Thymus (tissue), 11 donors: ENCODE results near the gene UBE4B. TPM values are rescaled to one million over a fixed set of nuclear protein-coding genes. Genes with fewer than 3 reads are reported as not detected.

Experiments
- DNase-seq, 9 donors: peaks; one replicate each; pipeline ENCODE4 v3.0.0-alpha.2; 2013; ENCODE audit warnings: low spot score in 9 of 9, low read depth in 6 of 9, missing footprints in 1 of 9
- H3K27ac ChIP-seq, 2 donors: one replicate each; pipeline ENCODE4 v1.5.1; 2013; ENCODE audit warnings: control low read depth in 1 of 2, low read depth in 1 of 2, low read length in 1 of 2, mild to moderate bottlenecking in 1 of 2, moderate library complexity in 1 of 2
- H3K27me3 ChIP-seq, 2 donors: one replicate each; pipeline ENCODE4 v1.5.1; 2013; ENCODE audit warnings: low read length in 1 of 2; ENCODE audit not compliant: control insufficient read depth in 2 of 2, insufficient read depth in 1 of 2
- H3K36me3 ChIP-seq, 2 donors: one replicate each; pipeline ENCODE4 v1.5.1; 2013; ENCODE audit warnings: low read length in 1 of 2, mild to moderate bottlenecking in 1 of 2, moderate library complexity in 1 of 2; ENCODE audit not compliant: control insufficient read depth in 2 of 2, insufficient read depth in 2 of 2
- H3K4me1 ChIP-seq, 2 donors: one replicate each; pipeline ENCODE4 v1.5.1; 2013; ENCODE audit warnings: low read length in 2 of 2; ENCODE audit not compliant: control insufficient read depth in 2 of 2, insufficient read depth in 2 of 2
- H3K4me3 ChIP-seq, 2 donors: one replicate each; pipeline ENCODE4 v1.5.1; 2013; ENCODE audit warnings: low read length in 2 of 2, control low read depth in 1 of 2, mild to moderate bottlenecking in 1 of 2
- H3K9me3 ChIP-seq, 2 donors: one replicate each; pipeline ENCODE4 v1.5.1; 2013; ENCODE audit warnings: low read length in 1 of 2, mild to moderate bottlenecking in 1 of 2; ENCODE audit not compliant: control insufficient read depth in 2 of 2, insufficient read depth in 1 of 2
- WGBS: extraction: QIAGEN DNeasy Blood & Tissue Kit; methylation state at CpG from one replicate; pipeline ENCODE4 v1.1.7; 2013; 5-methylcytosine and 5-hydroxymethylcytosine counted together
- polyA plus RNA-seq: library from polyadenylated mRNA; stranded (reverse); fragments of 200-250 nt; gene quantifications from one replicate; pipeline ENCODE4 v1.2.3, GENCODE V29; 2013
- total RNA-seq: library from RNA; stranded (reverse); fragments of 120-200 nt; gene quantifications from one replicate; pipeline ENCODE4 v1.2.4, GENCODE V29; 2013
- donor health status: healthy.

Gene UBE4B
- total and polyA plus RNA-seq, 2 donors = 16.3 to 20.5 TPM

GRCh38 chr1:10084045-10084444 is 51.3 kb downstream of the UBE4B start:
- Histone ChIP-seq H3K27me3 (no peaks in the 10 kb centered on the region), H3K36me3 (peaks cover 5 to 7% of the 10 kb centered on the region in 2 donors), H3K4me1 (no peaks in the 10 kb centered on the region), H3K27ac (no peak overlapping the region), H3K9me3 (no peaks in the 10 kb centered on the region), H3K4me3 (no peak overlapping the region)
- DNase-seq = no peak
- WGBS = 98% methylated on average over 3 of the region's 3 CpGs

DNA sequence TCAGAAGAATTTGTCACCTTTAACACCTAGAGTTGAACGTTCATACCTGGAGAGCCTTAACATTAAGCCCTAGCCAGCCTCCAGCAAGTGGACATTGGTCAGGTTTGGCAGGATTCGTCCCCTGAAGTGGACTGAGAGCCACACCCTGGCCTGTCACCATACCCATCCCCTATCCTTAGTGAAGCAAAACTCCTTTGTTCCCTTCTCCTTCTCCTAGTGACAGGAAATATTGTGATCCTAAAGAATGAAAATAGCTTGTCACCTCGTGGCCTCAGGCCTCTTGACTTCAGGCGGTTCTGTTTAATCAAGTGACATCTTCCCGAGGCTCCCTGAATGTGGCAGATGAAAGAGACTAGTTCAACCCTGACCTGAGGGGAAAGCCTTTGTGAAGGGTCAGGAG is 52.3 kb downstream of the UBE4B start:
- Histone ChIP-seq H3K9me3 (no peaks in the 10 kb centered on the region), H3K27me3 (no peaks in the 10 kb centered on the region), H3K27ac (no peak overlapping the region), H3K4me1 (no peaks in the 10 kb centered on the region), H3K4me3 (no peak overlapping the region), H3K36me3 (peaks cover 3 to 5% of the 10 kb centered on the region in 2 donors)
- WGBS = 97% methylated on average over 5 of the region's 5 CpGs
- no peak for DNase-seq

DNA sequence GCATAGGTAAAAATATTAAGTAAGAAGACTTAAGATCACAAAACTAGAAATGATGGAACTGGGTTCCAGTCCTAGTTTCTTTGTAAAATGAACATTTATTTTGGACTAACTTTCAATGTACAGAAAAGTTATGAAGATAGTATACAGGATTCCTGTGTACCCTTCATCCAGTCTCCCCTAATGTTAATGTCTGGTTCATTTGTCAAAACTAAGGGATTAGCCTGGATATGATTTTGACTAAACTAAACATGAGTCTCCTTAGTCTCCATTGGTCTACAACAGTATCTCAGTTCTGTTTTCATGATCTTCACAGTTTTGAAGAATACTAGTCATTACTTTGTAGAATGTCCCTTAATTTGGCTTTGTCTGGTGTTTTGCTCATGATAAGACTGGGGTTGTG is 54.5 kb downstream of the UBE4B start:
- Histone ChIP-seq H3K36me3 (peaks cover 1 to 3% of the 10 kb centered on the region in 2 donors), H3K4me1 (no peaks in the 10 kb centered on the region), H3K27me3 (no peaks in the 10 kb centered on the region), H3K27ac (no peak overlapping the region), H3K9me3 (no peaks in the 10 kb centered on the region), H3K4me3 (no peak overlapping the region)
- DNase-seq = no peak

DNA sequence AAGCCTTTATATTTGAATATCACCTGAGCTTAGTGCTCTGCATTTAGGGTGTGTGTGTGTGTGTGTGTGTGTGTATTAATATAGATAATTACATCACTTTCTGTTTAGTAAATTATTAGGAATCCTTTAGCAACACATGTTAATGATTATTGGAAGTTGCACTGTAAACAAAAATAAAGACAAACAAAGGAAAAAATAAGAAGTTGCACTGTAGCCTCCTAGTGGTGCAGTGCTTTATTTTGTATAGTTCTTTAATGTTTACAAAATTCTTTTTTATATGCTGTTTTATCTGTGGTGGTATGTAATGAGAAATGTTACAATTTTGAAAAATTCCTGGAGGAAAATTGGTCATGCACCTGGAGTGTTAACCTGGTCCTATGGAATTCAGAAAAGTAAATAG is 69.2 kb downstream of the UBE4B start:
- H3K4me3 ChIP-seq = no peak overlapping the region
- peaks cover 0 to 5% of the 10 kb centered on the region in 2 donors for H3K4me1 ChIP-seq
- no peak overlapping the region for H3K27ac ChIP-seq
- no peak for DNase-seq
- no peaks in the 10 kb centered on the region for H3K27me3 ChIP-seq
- peaks cover 24 to 40% of the 10 kb centered on the region in 2 donors for H3K36me3 ChIP-seq
- no peaks in the 10 kb centered on the region for H3K9me3 ChIP-seq

- WGBS = 98% methylated on average over 5 of the region's 5 CpGs
- Histone ChIP-seq H3K27me3 (no peaks in the 10 kb centered on the region), H3K4me3 (no peak overlapping the region), H3K4me1 (peaks cover 0 to 5% of the 10 kb centered on the region in 2 donors), H3K36me3 (peaks cover 24 to 43% of the 10 kb centered on the region in 2 donors), H3K27ac (no peak overlapping the region), H3K9me3 (no peaks in the 10 kb centered on the region)
- no peak for DNase-seq
Observed at GRCh38 chr1:10103193-10103592, 70.4 kb downstream of the UBE4B start.

DNA sequence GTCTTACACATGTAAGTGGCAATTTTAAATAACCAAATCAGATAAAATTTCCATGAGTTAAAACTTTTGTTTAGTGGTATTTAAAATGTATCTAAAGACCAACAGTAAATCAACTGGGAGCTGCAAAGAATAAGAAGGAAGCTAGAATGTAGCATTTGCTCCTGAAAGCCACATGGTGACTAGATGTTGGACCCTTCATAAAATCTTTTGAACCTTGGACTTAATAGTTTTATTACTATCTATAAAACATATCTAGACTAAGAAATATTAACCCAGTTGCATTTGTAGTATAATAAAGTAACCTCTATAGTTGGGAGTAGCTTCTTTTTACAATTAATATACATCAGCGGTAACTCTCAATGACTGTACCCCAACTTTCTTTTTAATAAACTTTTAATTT is 72.1 kb downstream of the UBE4B start:
- 99% methylated on average over 1 of the region's 1 CpG for WGBS
- Histone ChIP-seq H3K4me1 (peaks cover 0 to 5% of the 10 kb centered on the region in 2 donors), H3K4me3 (no peak overlapping the region), H3K36me3 (peaks cover 27 to 49% of the 10 kb centered on the region in 2 donors), H3K27ac (no peak overlapping the region), H3K27me3 (no peaks in the 10 kb centered on the region), H3K9me3 (no peaks in the 10 kb centered on the region)
- no peak for DNase-seq

GRCh38 chr1:10105484-10105883 is 72.7 kb downstream of the UBE4B start:
- H3K27ac ChIP-seq = no peak overlapping the region
- DNase-seq = no peak
- H3K36me3 ChIP-seq = peaks cover 27 to 51% of the 10 kb centered on the region in 2 donors
- H3K4me1 ChIP-seq = peaks cover 0 to 5% of the 10 kb centered on the region in 2 donors
- 95% methylated on average over 4 of the region's 4 CpGs for WGBS
- no peaks in the 10 kb centered on the region for H3K9me3 ChIP-seq
- H3K4me3 ChIP-seq = no peak overlapping the region
- no peaks in the 10 kb centered on the region for H3K27me3 ChIP-seq

- 96% methylated on average over 17 of the region's 17 CpGs for WGBS
Observed at GRCh38 chr1:10106241-10106640, 73.5 kb downstream of the UBE4B start.

GRCh38 chr1:10106756-10107475 is 74.2 kb downstream of the UBE4B start:
- H3K4me1 ChIP-seq = peaks cover 0 to 5% of the 10 kb centered on the region in 2 donors
- no peak overlapping the region for H3K4me3 ChIP-seq
- 96% methylated on average over 7 of the region's 7 CpGs for whole genome bisulfite sequencing
- peaks cover 36 to 54% of the 10 kb centered on the region in 2 donors for H3K36me3 ChIP-seq
- H3K9me3 ChIP-seq = no peaks in the 10 kb centered on the region
- DNase-seq = peak in 1 of 9 donors; percentile 6
- H3K27me3 ChIP-seq = no peaks in the 10 kb centered on the region
- peak overlapping the region; percentile 20 to 56 for H3K27ac ChIP-seq

More at GRCh38 chr1:10106241-10106640, 73.5 kb downstream of the UBE4B start:
- Histone ChIP-seq H3K9me3 (no peaks in the 10 kb centered on the region), H3K36me3 (peaks cover 34 to 54% of the 10 kb centered on the region in 2 donors), H3K27ac (peak overlapping the region; percentile 56 to 76), H3K4me1 (peaks cover 0 to 5% of the 10 kb centered on the region in 2 donors), H3K27me3 (no peaks in the 10 kb centered on the region), H3K4me3 (no peak overlapping the region)
- DNase-seq = no peak
